HG03039 (cell line): ENCODE results near the gene RAB36.

Source experiments
- ATAC-seq: cut with Tn5 transposase; IDR thresholded peaks from one replicate; pipeline ENCODE4 v1.9.1; 2021; ENCODE audit warnings: mild to moderate bottlenecking, moderate library complexity; ENCODE audit not compliant: unreplicated experiment

The RAB36 gene

GRCh38 chr22:23144932-23145877 lies at the start of gene RAB36:
TSS of gene RAB36 (plus strand) at chr22:23145477. CDS start at chr22:23146617, 1,140 bp downstream.
- no peak for ATAC-seq

- ATAC-seq, result no peak
Observed at GRCh38 chr22:23095733-23096342, 49.4 kb upstream of the RAB36 start.

- no peak for ATAC-seq
Observed at GRCh38 chr22:23097412-23098229, 47.7 kb upstream of the RAB36 start.

- ATAC-seq, result no peak
Observed at GRCh38 chr22:23098230-23098705, 47.0 kb upstream of the RAB36 start.

GRCh38 chr22:23098718-23099530 lies 46.4 kb upstream of the RAB36 start:
- ATAC-seq, result no peak

GRCh38 chr22:23099531-23099804 lies 45.8 kb upstream of the RAB36 start:
- no peak for ATAC-seq

- no peak for ATAC-seq
Observed at GRCh38 chr22:23100124-23100801, 45.0 kb upstream of the RAB36 start.

GRCh38 chr22:23101524-23101923 lies 43.8 kb upstream of the RAB36 start:
- ATAC-seq, result no peak

GRCh38 chr22:23102002-23102655 lies 43.1 kb upstream of the RAB36 start:
- ATAC-seq, result no peak

GRCh38 chr22:23102776-23103175 lies 42.5 kb upstream of the RAB36 start:
- no peak for ATAC-seq

GRCh38 chr22:23103199-23103954 lies 41.9 kb upstream of the RAB36 start:
- ATAC-seq, result no peak

GRCh38 chr22:23104187-23104971 lies 40.9 kb upstream of the RAB36 start:
- no peak for ATAC-seq

GRCh38 chr22:23105304-23105703 lies 40.0 kb upstream of the RAB36 start:
- no peak for ATAC-seq

- ATAC-seq, result no peak
Observed at GRCh38 chr22:23105919-23106318, 39.4 kb upstream of the RAB36 start.

- ATAC-seq, result no peak
Observed at GRCh38 chr22:23106344-23106743, 38.9 kb upstream of the RAB36 start.

GRCh38 chr22:23106906-23107367 lies 38.3 kb upstream of the RAB36 start:
- no peak for ATAC-seq

GRCh38 chr22:23107487-23108248 lies 37.6 kb upstream of the RAB36 start:
- no peak for ATAC-seq
